Mesothelial cell of epicardium (in vitro differentiated cells): Measurements from ENCODE around the gene SMIM24. TPM values are rescaled to one million over a fixed set of nuclear protein-coding genes. Genes with fewer than 3 reads are reported as not detected.
"Not testable (repeated sequence)": the region's sequence is repeated elsewhere in the genome, so short reads cannot be mapped to it uniquely, and the experiment has no call there.

Experiments
- DNase-seq, 2 experiments: peaks; one replicate each; pipeline ENCODE4 v3.0.0; 2021; ENCODE audit warnings: low spot score in 2 of 2; ENCODE audit not compliant: unreplicated experiment in 2 of 2
- H3K27ac Mint-ChIP-seq: 2 replicates; pipeline ENCODE4 v1.8.0; 2021; ENCODE audit warnings: mixed read lengths
- H3K27me3 Mint-ChIP-seq: 2 replicates; pipeline ENCODE4 v1.8.0; 2021; ENCODE audit warnings: low read depth, mixed read lengths
- H3K36me3 Mint-ChIP-seq: 2 replicates; pipeline ENCODE4 v1.8.0; 2021; ENCODE audit warnings: mixed read lengths
- H3K4me1 Mint-ChIP-seq: 2 replicates; pipeline ENCODE4 v1.8.0; 2021; ENCODE audit warnings: mixed read lengths
- H3K4me3 Mint-ChIP-seq: 2 replicates; pipeline ENCODE4 v1.8.0; 2021; ENCODE audit warnings: mild to moderate bottlenecking, moderate library complexity, mixed read lengths
- H3K9me3 Mint-ChIP-seq: 2 replicates; pipeline ENCODE4 v1.8.0; 2021; ENCODE audit warnings: mixed read lengths
- CTCF ChIP-seq: fragments of 200-600 bp; sonication (generic); IDR thresholded peaks from one replicate; pipeline ENCODE4 v1.5.0; 2021; ENCODE audit warnings: antibody characterized with exemption; ENCODE audit not compliant: unreplicated experiment
- total RNA-seq: library from RNA; stranded (reverse); gene quantifications from 3 replicates; pipeline ENCODE4 v1.2.1, GENCODE V29; 2021

Gene SMIM24
- total RNA-seq, 1 donor from 2014 or later: 0.60 TPM

GRCh38 chr19:3454656-3455392, 25.5 kb downstream of the SMIM24 start:
- H3K4me1 Mint-ChIP-seq: peaks cover 33% of the 10 kb centered on the region
- peaks cover 6% of the 10 kb centered on the region for H3K36me3 Mint-ChIP-seq
- no peak overlapping the region for H3K4me3 Mint-ChIP-seq
- no peaks in the 10 kb centered on the region for H3K9me3 Mint-ChIP-seq
- TF ChIP-seq CTCF: no peak
- H3K27ac Mint-ChIP-seq: no peak overlapping the region
- peaks cover 14% of the 10 kb centered on the region for H3K27me3 Mint-ChIP-seq
- no peak for DNase-seq

GRCh38 chr19:3453840-3454239, 26.5 kb downstream of the SMIM24 start:
- H3K36me3 Mint-ChIP-seq: peaks cover 6% of the 10 kb centered on the region
- no peak overlapping the region for H3K4me3 Mint-ChIP-seq
- no peak for TF ChIP-seq CTCF
- H3K27ac Mint-ChIP-seq: no peak overlapping the region
- H3K27me3 Mint-ChIP-seq: peaks cover 9% of the 10 kb centered on the region
- peaks cover 24% of the 10 kb centered on the region for H3K4me1 Mint-ChIP-seq
- H3K9me3 Mint-ChIP-seq: no peaks in the 10 kb centered on the region
- no peak for DNase-seq

GRCh38 chr19:3452942-3453214, 27.4 kb downstream of the SMIM24 start:
- DNase-seq, H3K4me3 Mint-ChIP-seq, H3K9me3 Mint-ChIP-seq, H3K27ac Mint-ChIP-seq, H3K27me3 Mint-ChIP-seq, H3K36me3 Mint-ChIP-seq: not testable (repeated sequence)
- H3K4me1 Mint-ChIP-seq: peaks cover 15% of the 10 kb centered on the region

- DNase-seq: no peak
- Mint-ChIP-seq H3K27me3 (peaks cover 4% of the 10 kb centered on the region), H3K4me1 (peaks cover 12% of the 10 kb centered on the region), H3K9me3 (no peaks in the 10 kb centered on the region), H3K4me3 (no peak overlapping the region), H3K36me3 (peaks cover 6% of the 10 kb centered on the region), H3K27ac (no peak overlapping the region)
- TF ChIP-seq CTCF: no peak
These were observed 28.0 kb downstream of the SMIM24 start for GRCh38 chr19:3452171-3452941.

- peaks cover 6% of the 10 kb centered on the region for H3K36me3 Mint-ChIP-seq
- no peaks in the 10 kb centered on the region for H3K27me3 Mint-ChIP-seq
- no peaks in the 10 kb centered on the region for H3K9me3 Mint-ChIP-seq
- H3K4me1 Mint-ChIP-seq: peaks cover 8% of the 10 kb centered on the region
- TF ChIP-seq CTCF: no peak
- H3K4me3 Mint-ChIP-seq: no peak overlapping the region
- H3K27ac Mint-ChIP-seq: peak overlapping the region; percentile 45
- no peak for DNase-seq
These were observed 28.9 kb downstream of the SMIM24 start for GRCh38 chr19:3451451-3451866.

GRCh38 chr19:3450796-3451411, 29.4 kb downstream of the SMIM24 start:
- H3K9me3 Mint-ChIP-seq: no peaks in the 10 kb centered on the region
- H3K4me1 Mint-ChIP-seq: peaks cover 7% of the 10 kb centered on the region
- H3K27ac Mint-ChIP-seq: peak overlapping the region; percentile 45
- no peak for DNase-seq
- H3K36me3 Mint-ChIP-seq: peaks cover 6% of the 10 kb centered on the region
- H3K27me3 Mint-ChIP-seq: no peaks in the 10 kb centered on the region
- TF ChIP-seq CTCF: no peak
- no peak overlapping the region for H3K4me3 Mint-ChIP-seq
